ENCODE results near the gene POLRMT.
"Not testable (repeated sequence)": the region's sequence is repeated elsewhere in the genome, so short reads cannot be mapped to it uniquely, and the experiment has no call there.

GRCh38 chr19:629515-629914 is 3.8 kb downstream of the POLRMT start:
- not testable (repeated sequence) for TF ChIP-seq CTCF, POLR2A (IDR thresholded peaks at IDR 0.05)

All from heart left ventricle (tissue), 13 donors.